GM18907 (cell line): ENCODE results near the gene KLHDC8A.
"Not testable (repeated sequence)": the region's sequence is repeated elsewhere in the genome, so short reads cannot be mapped to it uniquely, and the experiment has no call there.

Experiments used
- ATAC-seq: cut with Tn5 transposase; IDR thresholded peaks from one replicate; pipeline ENCODE4 v1.9.1; 2021; ENCODE audit warnings: mild to moderate bottlenecking, moderate library complexity; ENCODE audit not compliant: unreplicated experiment

KLHDC8A gene

GRCh38 chr1:205298191-205298994 is 58.3 kb downstream of the KLHDC8A start:
- no peak for ATAC-seq

- ATAC-seq, result not testable (repeated sequence)
Observed at GRCh38 chr1:205297546-205298177, 59.1 kb downstream of the KLHDC8A start.

GRCh38 chr1:205296154-205296553 is 60.6 kb downstream of the KLHDC8A start:
- no peak for ATAC-seq

- no peak for ATAC-seq
Observed at GRCh38 chr1:205294934-205295333, 61.8 kb downstream of the KLHDC8A start.

- no peak for ATAC-seq
Observed at GRCh38 chr1:205294175-205294917, 62.4 kb downstream of the KLHDC8A start.

- no peak for ATAC-seq
Observed at GRCh38 chr1:205293350-205294074, 63.2 kb downstream of the KLHDC8A start.

GRCh38 chr1:205291596-205291995 is 65.1 kb downstream of the KLHDC8A start:
- ATAC-seq, result no peak

GRCh38 chr1:205287767-205288559 is 68.8 kb downstream of the KLHDC8A start:
- peak; percentile 85 for ATAC-seq

GRCh38 chr1:205287076-205287475 is 69.6 kb downstream of the KLHDC8A start:
- no peak for ATAC-seq

GRCh38 chr1:205286335-205286950 is 70.3 kb downstream of the KLHDC8A start:
- ATAC-seq, result peak; percentile 32
